ENCODE measurements around the gene AKR1C2. TPM values are rescaled to one million over a fixed set of nuclear protein-coding genes. Genes with fewer than 3 reads are reported as not detected.
A peak's percentile ranks its signal among the peaks of the same experiment; 100 is the strongest.
"Not testable (repeated sequence)": the region's sequence is repeated elsewhere in the genome, so short reads cannot be mapped to it uniquely, and the experiment has no call there.

Gene AKR1C2
- polyA plus RNA-seq, 2 of the 4 experiments (the other 2 are of a cell fraction), result 5,660 to 6,805 TPM

- Histone ChIP-seq H3K9me3 (peaks cover 25% of the 10 kb centered on the region; the same call in 2 of the 3 replicates), H3K4me2 (peak overlapping the region; percentile 58), H3K4me1 (peaks cover 56% of the 10 kb centered on the region), H3K27ac (peak overlapping the region; percentile 92 to 93)
- DNase-seq (ENCODE audit: low read depth in 1 of 2, low spot score in 1 of 2) (peak; percentile 22 to 95), FAIRE-seq (peak; percentile 78), ATAC-seq (peak; percentile 59 to 67)
- H3K4me3 ChIP-seq, POLR2A ChIA-PET: not testable (repeated sequence)
- 32% methylated on average over 6 of the region's 6 CpGs for WGBS (ENCODE audit: missing lambda C conversion rate)
- TF ChIP-seq HEYL (CRISPR knock-in tag; IDR thresholded peaks at IDR 0.05) (peak; percentile 85; the same call in 1 of the 2 replicates), EP300 (IDR thresholded peaks at IDR 0.05) (peak; percentile 59 to 71; a peak in 2 of 5 replicates), MAX (IDR thresholded peaks at IDR 0.05) (peak; percentile 69), MAFK (IDR thresholded peaks at IDR 0.05; ENCODE audit: partially characterized antibody) (peak; percentile 99), HOXB13 (CRISPR knock-in tag; IDR thresholded peaks at IDR 0.05; ENCODE audit: low read depth) (peak; percentile 64; the same call in 1 of the 2 replicates), NFE2L2 (conservative IDR thresholded peaks at IDR 0.05; ENCODE audit: low read length) (peak; percentile 99), EHF (CRISPR knock-in tag; IDR thresholded peaks at IDR 0.05) (peak; percentile 7; the same call in 1 of the 2 replicates), CEBPB (IDR thresholded peaks at IDR 0.05) (peak in 1 of 2 experiments; percentile 6; a peak in 1 of 4 replicates), SMC3 (IDR thresholded peaks at IDR 0.05) (peak; percentile 25; the same call in 2 of the 3 replicates), ZSCAN20 (CRISPR knock-in tag; IDR thresholded peaks at IDR 0.05) (peak; percentile 41; the same call in 1 of the 2 replicates), JUN (IDR thresholded peaks at IDR 0.05) (peak in 1 of 2 experiments; percentile 51; a peak in 2 of 5 replicates), HOXB5 (CRISPR knock-in tag; IDR thresholded peaks at IDR 0.05) (peak; percentile 53; the same call in 1 of the 2 replicates), PBX3 (IDR thresholded peaks at IDR 0.05) (0 out of 2 replicates have a peak, but pooled peaks have one; percentile 55), ZNF302 (CRISPR knock-in tag; IDR thresholded peaks at IDR 0.05) (peak; percentile 79; the same call in 1 of the 2 replicates)
- TF ChIP-seq, protein P1, sequence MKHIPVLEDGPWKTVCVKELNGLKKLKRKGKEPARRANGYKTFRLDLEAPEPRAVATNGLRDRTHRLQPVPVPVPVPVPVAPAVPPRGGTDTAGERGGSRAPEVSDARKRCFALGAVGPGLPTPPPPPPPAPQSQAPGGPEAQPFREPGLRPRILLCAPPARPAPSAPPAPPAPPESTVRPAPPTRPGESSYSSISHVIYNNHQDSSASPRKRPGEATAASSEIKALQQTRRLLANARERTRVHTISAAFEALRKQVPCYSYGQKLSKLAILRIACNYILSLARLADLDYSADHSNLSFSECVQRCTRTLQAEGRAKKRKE (CRISPR knock-in tag; IDR thresholded peaks at IDR 0.05; ENCODE audit: low read depth), result peak; percentile 74
- CTCF ChIA-PET, result interaction anchor here (0.8 kb wide), 1 partner anchor 263 kb away, joined by 3 read pairs; no protein-coding TSS in a partner anchor
Observed at GRCh38 chr10:5019770-5020612, 16.3 kb upstream of the AKR1C2 start.

DNA sequence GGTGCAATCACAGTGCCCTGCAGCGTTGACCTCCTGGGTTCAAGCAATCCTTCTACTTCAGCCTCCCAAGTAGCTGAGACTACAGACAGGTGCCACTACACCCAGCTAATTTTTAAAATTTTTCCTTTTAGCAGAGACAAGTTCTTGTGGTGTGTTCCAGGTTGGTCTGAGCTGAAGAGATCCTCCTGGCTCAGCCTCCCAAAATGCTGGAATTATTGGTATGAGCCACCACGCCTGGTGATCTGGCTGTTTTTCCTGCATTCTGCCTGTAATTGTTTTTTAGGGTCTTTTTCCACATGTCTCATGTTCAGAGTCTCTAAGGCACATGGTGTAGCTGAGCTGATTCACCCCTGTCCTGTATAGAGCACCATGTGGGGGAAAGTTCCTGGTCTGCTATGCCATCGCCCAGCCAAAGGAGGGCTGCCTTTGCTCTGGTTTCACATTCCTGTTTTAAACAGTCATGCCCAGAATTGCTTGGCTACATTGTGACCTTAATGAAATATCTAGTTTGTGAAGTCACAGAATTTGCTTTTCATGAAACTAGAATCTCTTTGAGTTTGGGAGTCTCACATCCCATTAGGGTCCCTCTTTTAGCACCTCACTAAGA lies 15.1 kb upstream of the AKR1C2 start:
- Histone ChIP-seq H3K9me3 (peaks cover 25% of the 10 kb centered on the region; the same call in 2 of the 3 replicates), H3K4me1 (peaks cover 59% of the 10 kb centered on the region), H3K27ac (peak overlapping the region; percentile 92 to 93), H3K4me2 (peak overlapping the region; percentile 58)
- POLR2A ChIA-PET; H3K4me3 ChIP-seq; FAIRE-seq; TF ChIP-seq FOSL2 (IDR thresholded peaks at IDR 0.05): not testable (repeated sequence)
- TF ChIP-seq FOSL2 (CRISPR knock-in tag; IDR thresholded peaks at IDR 0.05), result peak; percentile 57
- TF ChIP-seq HOXB5 (CRISPR knock-in tag; IDR thresholded peaks at IDR 0.05), result peak; percentile 87
- peak; percentile 88 for TF ChIP-seq MAX (IDR thresholded peaks at IDR 0.05)
- peak; percentile 69 to 70 for TF ChIP-seq RAD21 (conservative IDR thresholded peaks at IDR 0.05 in 1 of 2, IDR thresholded peaks at IDR 0.05 in 1 of 2)
- TF ChIP-seq CEBPB (IDR thresholded peaks at IDR 0.05), result 0 out of 4 replicates have a peak, but pooled peaks of 1 of the 2 experiments have one; percentile 4
- peak; percentile 82 for TF ChIP-seq HOXB13 (CRISPR knock-in tag; IDR thresholded peaks at IDR 0.05; ENCODE audit: low read depth)
- TF ChIP-seq SMC3 (IDR thresholded peaks at IDR 0.05), result peak; percentile 60; the same call in 2 of the 3 replicates
- peak; percentile 60; the same call in 1 of the 2 replicates for TF ChIP-seq MYC (IDR thresholded peaks at IDR 0.05; ENCODE audit: borderline replicate concordance, low read length)
- TF ChIP-seq TP53 (CRISPR knock-in tag; IDR thresholded peaks at IDR 0.05), result 0 out of 2 replicates have a peak, but pooled peaks have one; percentile 25
- peak; percentile 62 for TF ChIP-seq ZNF302 (CRISPR knock-in tag; IDR thresholded peaks at IDR 0.05)
- TF ChIP-seq USF2 (IDR thresholded peaks at IDR 0.05), result peak; percentile 17; the same call in 1 of the 2 replicates
- TF ChIP-seq CTCF (IDR thresholded peaks at IDR 0.05), result peak; percentile 31
- peak; percentile 15 for TF ChIP-seq MAFK (IDR thresholded peaks at IDR 0.05; ENCODE audit: partially characterized antibody)
- 49% methylated on average over 3 of the region's 3 CpGs for WGBS (ENCODE audit: missing lambda C conversion rate)
- ATAC-seq, result peak; percentile 83
- CTCF ChIA-PET, result interaction anchor here (0.6 to 2.2 kb wide), 4 partner anchors 71 to 885 kb away, joined by 3 to 6 read pairs (median 3); no protein-coding TSS in a partner anchor
- DNase-seq (ENCODE audit: low read depth in 1 of 2, low spot score in 1 of 2), result peak in 1 of 2 experiments; percentile 83

All from A549 (cell line).